Measurements from ENCODE around the gene SNRK.

Gene SNRK

GRCh38 chr3:43307226-43307625 is 20.9 kb downstream of the SNRK start:
- TF ChIP-seq CTCF (IDR thresholded peaks at IDR 0.05) (no peak), ZFX (IDR thresholded peaks at IDR 0.05; ENCODE audit: borderline replicate concordance) (no peak)
- H3K27ac ChIP-seq = no peak overlapping the region

- no peak overlapping the region for H3K27ac ChIP-seq
- TF ChIP-seq CTCF (IDR thresholded peaks at IDR 0.05) (no peak), ZFX (IDR thresholded peaks at IDR 0.05; ENCODE audit: borderline replicate concordance) (no peak)
These were observed 21.3 kb downstream of the SNRK start for GRCh38 chr3:43307649-43308048.

GRCh38 chr3:43309372-43310305 is 23.3 kb downstream of the SNRK start:
- no peak overlapping the region for H3K27ac ChIP-seq
- TF ChIP-seq CTCF (IDR thresholded peaks at IDR 0.05) (no peak), ZFX (IDR thresholded peaks at IDR 0.05; ENCODE audit: borderline replicate concordance) (no peak)

- TF ChIP-seq CTCF (IDR thresholded peaks at IDR 0.05) (no peak), ZFX (IDR thresholded peaks at IDR 0.05; ENCODE audit: borderline replicate concordance) (no peak)
- no peak overlapping the region for H3K27ac ChIP-seq
These were observed 30.6 kb downstream of the SNRK start for GRCh38 chr3:43316783-43317460.

GRCh38 chr3:43317461-43318316 is 31.3 kb downstream of the SNRK start:
- TF ChIP-seq ZFX (IDR thresholded peaks at IDR 0.05; ENCODE audit: borderline replicate concordance) = no peak
- no peak for TF ChIP-seq CTCF (IDR thresholded peaks at IDR 0.05)
- no peak overlapping the region for H3K27ac ChIP-seq

GRCh38 chr3:43319376-43319775 is 33.0 kb downstream of the SNRK start:
- TF ChIP-seq ZFX (IDR thresholded peaks at IDR 0.05; ENCODE audit: borderline replicate concordance) (no peak), CTCF (IDR thresholded peaks at IDR 0.05) (no peak)
- H3K27ac ChIP-seq = no peak overlapping the region
